IPS DF 6.9 (cell line): ENCODE measurements around the gene SCN3A.

Experiments used
- DNase-seq: peaks from one replicate; pipeline ENCODE4 v3.0.0-alpha.2; 2013; ENCODE audit warnings: low read depth, low spot score
- H3K27ac ChIP-seq: one replicate; pipeline ENCODE4 v1.5.1; 2013; ENCODE audit warnings: low read length, control low read depth
- H3K27me3 ChIP-seq: 2 replicates; pipeline ENCODE4 v1.6.1; 2013; ENCODE audit warnings: mild to moderate bottlenecking, low read length; ENCODE audit not compliant: control insufficient read depth, insufficient read depth
- H3K36me3 ChIP-seq: 2 replicates; pipeline ENCODE4 v1.6.1; 2013; ENCODE audit warnings: low read length; ENCODE audit not compliant: control insufficient read depth, insufficient read depth
- H3K4me1 ChIP-seq: 2 replicates; pipeline ENCODE4 v1.6.1; 2013; ENCODE audit warnings: low read length; ENCODE audit not compliant: control insufficient read depth, insufficient read depth
- H3K4me3 ChIP-seq: 2 replicates; pipeline ENCODE4 v1.5.1; 2013; ENCODE audit warnings: mild to moderate bottlenecking, low read length
- H3K9me3 ChIP-seq: 2 replicates; pipeline ENCODE4 v1.6.1; 2013; ENCODE audit warnings: low read length, inconsistent platforms; ENCODE audit not compliant: control insufficient read depth, insufficient read depth
- WGBS: extraction: QIAGEN DNeasy Blood & Tissue Kit; methylation state at CpG from one replicate; pipeline ENCODE4 v1.1.7; 2013; ENCODE audit warnings: mixed read lengths, missing lambda C conversion rate; ENCODE audit not compliant: insufficient read length, insufficient coverage; 5-methylcytosine and 5-hydroxymethylcytosine counted together

The SCN3A gene

GRCh38 chr2:165113414-165113813, 90.4 kb downstream of the SCN3A start:
- WGBS, result no CpG with 5 or more reads among the region's 2 CpGs
- Histone ChIP-seq H3K4me3 (no peak overlapping the region), H3K9me3 (no peaks in the 10 kb centered on the region), H3K36me3 (no peaks in the 10 kb centered on the region), H3K4me1 (no peaks in the 10 kb centered on the region), H3K27me3 (no peaks in the 10 kb centered on the region), H3K27ac (no peak overlapping the region)
- DNase-seq, result no peak

- Histone ChIP-seq H3K4me1 (no peaks in the 10 kb centered on the region), H3K9me3 (no peaks in the 10 kb centered on the region), H3K27ac (no peak overlapping the region), H3K36me3 (no peaks in the 10 kb centered on the region), H3K4me3 (no peak overlapping the region), H3K27me3 (no peaks in the 10 kb centered on the region)
- no peak for DNase-seq
- no CpG with 5 or more reads among the region's 2 CpGs for WGBS
Measured at GRCh38 chr2:165112789-165113188, 91.1 kb downstream of the SCN3A start.

- Histone ChIP-seq H3K4me3 (no peak overlapping the region), H3K9me3 (no peaks in the 10 kb centered on the region), H3K27me3 (no peaks in the 10 kb centered on the region), H3K36me3 (no peaks in the 10 kb centered on the region), H3K4me1 (no peaks in the 10 kb centered on the region), H3K27ac (no peak overlapping the region)
- DNase-seq, result no peak
- no CpG with 5 or more reads among the region's 4 CpGs for WGBS
Measured at GRCh38 chr2:165112133-165112573, 91.7 kb downstream of the SCN3A start.

DNA sequence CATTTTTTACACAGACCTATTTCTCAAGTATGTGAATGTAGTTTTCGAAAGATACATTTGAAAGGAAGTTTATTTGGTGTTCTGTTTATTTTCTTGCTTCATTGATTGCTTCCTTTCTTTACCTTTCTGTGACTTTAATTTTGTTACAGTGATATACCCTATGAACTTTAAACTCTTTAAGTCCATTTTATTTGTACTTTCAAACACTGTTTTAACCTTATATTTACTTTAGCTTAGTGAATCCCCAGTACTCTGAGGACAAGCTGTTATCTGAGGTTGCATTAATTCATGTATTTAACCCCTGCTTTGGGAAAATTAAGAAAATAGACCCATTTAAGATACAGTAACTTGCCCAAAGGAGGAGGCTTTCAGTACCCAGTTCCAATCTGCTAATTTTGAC, 93.5 kb downstream of the SCN3A start:
- WGBS, result no CpG with 5 or more reads among the region's 1 CpG
- Histone ChIP-seq H3K9me3 (no peaks in the 10 kb centered on the region), H3K27me3 (no peaks in the 10 kb centered on the region), H3K4me1 (no peaks in the 10 kb centered on the region), H3K4me3 (no peak overlapping the region), H3K27ac (no peak overlapping the region), H3K36me3 (no peaks in the 10 kb centered on the region)
- no peak for DNase-seq

- WGBS, result no CpG with 5 or more reads among the region's 5 CpGs
- no peak overlapping the region for H3K4me3 ChIP-seq
- no peaks in the 10 kb centered on the region for H3K9me3 ChIP-seq
- no peak for DNase-seq
- no peaks in the 10 kb centered on the region for H3K27me3 ChIP-seq
- H3K4me1 ChIP-seq, result no peaks in the 10 kb centered on the region
- no peaks in the 10 kb centered on the region for H3K36me3 ChIP-seq
- H3K27ac ChIP-seq, result no peak overlapping the region
Measured at GRCh38 chr2:165109915-165110314, 93.9 kb downstream of the SCN3A start.

DNA sequence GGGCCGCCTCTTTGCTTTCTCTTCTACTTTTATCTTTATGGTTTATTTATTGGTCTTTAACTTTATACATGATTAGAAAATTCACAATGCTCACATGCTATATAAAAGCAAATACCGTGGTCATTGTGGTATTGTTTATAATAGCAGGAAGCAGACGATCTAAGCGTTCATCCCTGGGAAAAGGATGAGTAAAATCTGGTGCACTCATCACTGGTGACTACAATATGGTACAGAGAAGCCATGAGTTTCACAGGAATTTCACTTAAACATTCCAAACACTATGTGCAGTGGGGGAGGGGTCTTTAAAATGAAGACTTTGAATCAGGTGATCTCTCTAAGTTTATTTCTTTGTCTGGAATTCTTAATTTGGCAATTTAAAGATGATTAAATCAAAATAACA, 97.9 kb downstream of the SCN3A start:
- H3K36me3 ChIP-seq, result no peaks in the 10 kb centered on the region
- H3K27ac ChIP-seq, result no peak overlapping the region
- DNase-seq, result no peak
- H3K9me3 ChIP-seq, result no peaks in the 10 kb centered on the region
- no peaks in the 10 kb centered on the region for H3K27me3 ChIP-seq
- no peak overlapping the region for H3K4me3 ChIP-seq
- no peaks in the 10 kb centered on the region for H3K4me1 ChIP-seq
- no CpG with 5 or more reads among the region's 4 CpGs for WGBS

- H3K4me1 ChIP-seq, result no peaks in the 10 kb centered on the region
- no CpG with 5 or more reads among the region's 2 CpGs for WGBS
- no peak for DNase-seq
- no peaks in the 10 kb centered on the region for H3K27me3 ChIP-seq
- no peak overlapping the region for H3K27ac ChIP-seq
- H3K9me3 ChIP-seq, result no peaks in the 10 kb centered on the region
- H3K4me3 ChIP-seq, result no peak overlapping the region
- no peaks in the 10 kb centered on the region for H3K36me3 ChIP-seq
Measured at GRCh38 chr2:165087933-165088901, 115.6 kb downstream of the SCN3A start.

- Histone ChIP-seq H3K27ac (no peak overlapping the region), H3K27me3 (no peaks in the 10 kb centered on the region), H3K4me1 (no peaks in the 10 kb centered on the region), H3K4me3 (no peak overlapping the region), H3K9me3 (no peaks in the 10 kb centered on the region), H3K36me3 (no peaks in the 10 kb centered on the region)
- no peak for DNase-seq
- WGBS, result no CpG with 5 or more reads among the region's 2 CpGs
Measured at GRCh38 chr2:165086337-165086736, 117.5 kb downstream of the SCN3A start.

- Histone ChIP-seq H3K4me3 (no peak overlapping the region), H3K27ac (no peak overlapping the region), H3K27me3 (no peaks in the 10 kb centered on the region), H3K4me1 (no peaks in the 10 kb centered on the region), H3K36me3 (no peaks in the 10 kb centered on the region), H3K9me3 (no peaks in the 10 kb centered on the region)
- no CpG with 5 or more reads among the region's 4 CpGs for WGBS
- DNase-seq, result no peak
Measured at GRCh38 chr2:165083326-165083725, 120.5 kb downstream of the SCN3A start.

DNA sequence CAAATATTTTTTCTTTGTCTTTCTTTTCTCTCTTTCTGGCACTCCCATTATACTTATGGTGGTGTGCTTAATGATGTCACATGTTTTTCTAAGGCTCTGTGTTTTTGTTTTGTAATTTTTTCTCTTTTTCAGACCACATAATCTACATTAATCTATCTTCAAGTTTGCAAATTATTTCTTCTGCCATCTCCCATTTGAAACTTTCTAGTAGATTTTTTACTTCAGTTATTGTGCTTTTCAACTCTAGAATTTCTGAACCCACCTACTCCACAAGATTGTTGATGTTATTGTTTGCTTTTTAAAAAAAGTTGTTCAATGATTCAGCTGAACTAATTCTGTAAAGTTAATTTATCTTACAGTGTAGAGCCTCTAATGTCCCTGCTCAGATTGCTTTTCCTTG, 121.4 kb downstream of the SCN3A start:
- Histone ChIP-seq H3K4me3 (no peak overlapping the region), H3K36me3 (no peaks in the 10 kb centered on the region), H3K27ac (no peak overlapping the region), H3K27me3 (no peaks in the 10 kb centered on the region), H3K9me3 (no peaks in the 10 kb centered on the region), H3K4me1 (no peaks in the 10 kb centered on the region)
- no peak for DNase-seq

GRCh38 chr2:165081276-165081675, 122.6 kb downstream of the SCN3A start:
- H3K4me1 ChIP-seq, result no peaks in the 10 kb centered on the region
- no peak overlapping the region for H3K4me3 ChIP-seq
- no peaks in the 10 kb centered on the region for H3K36me3 ChIP-seq
- H3K27ac ChIP-seq, result no peak overlapping the region
- no peaks in the 10 kb centered on the region for H3K27me3 ChIP-seq
- H3K9me3 ChIP-seq, result no peaks in the 10 kb centered on the region
- no peak for DNase-seq
